MM.1S (cell line): ENCODE measurements around the gene TCEAL3.

Experiments
- CTCF ChIP-seq: fragments of 300-600 bp; sonication (generic); IDR thresholded peaks from 2 replicates; pipeline ENCODE4 v1.5.1; 2016; ENCODE audit warnings: antibody characterized with exemption, low read length, mixed read lengths
- EZH2 ChIP-seq: fragments of 300-600 bp; sonication (generic); optimal IDR thresholded peaks from 2 replicates; pipeline ENCODE3; 2017; ENCODE audit warnings: low read depth, mild to moderate bottlenecking, antibody characterized with exemption, low read length, mixed read lengths
- EZH2phosphoT487 ChIP-seq: fragments of 300-600 bp; sonication (generic); IDR thresholded peaks from 2 replicates; pipeline ENCODE4 v1.6.1; 2018; ENCODE audit warnings: antibody characterized with exemption, low read length

DNA sequence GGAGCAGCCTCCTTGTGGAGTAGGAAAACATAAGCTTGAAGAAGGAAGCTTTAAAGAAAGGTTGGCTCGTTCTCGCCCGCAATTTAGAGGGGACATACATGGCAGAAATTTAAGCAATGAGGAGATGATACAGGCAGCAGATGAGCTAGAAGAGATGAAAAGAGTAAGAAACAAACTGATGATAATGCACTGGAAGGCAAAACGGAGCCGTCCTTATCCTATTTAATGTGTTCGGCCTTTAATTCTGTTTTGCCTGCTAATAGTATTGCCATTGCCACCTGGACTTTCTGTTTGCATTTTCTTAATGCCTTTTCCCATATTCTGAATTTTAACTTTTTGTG, 22.4 kb downstream of the TCEAL3 start:
- TF ChIP-seq EZH2phosphoT487 = no peak
- no peak for TF ChIP-seq EZH2
- no peak for TF ChIP-seq CTCF
